Measurements from ENCODE around the gene ZNF74.

ZNF74 gene

DNA sequence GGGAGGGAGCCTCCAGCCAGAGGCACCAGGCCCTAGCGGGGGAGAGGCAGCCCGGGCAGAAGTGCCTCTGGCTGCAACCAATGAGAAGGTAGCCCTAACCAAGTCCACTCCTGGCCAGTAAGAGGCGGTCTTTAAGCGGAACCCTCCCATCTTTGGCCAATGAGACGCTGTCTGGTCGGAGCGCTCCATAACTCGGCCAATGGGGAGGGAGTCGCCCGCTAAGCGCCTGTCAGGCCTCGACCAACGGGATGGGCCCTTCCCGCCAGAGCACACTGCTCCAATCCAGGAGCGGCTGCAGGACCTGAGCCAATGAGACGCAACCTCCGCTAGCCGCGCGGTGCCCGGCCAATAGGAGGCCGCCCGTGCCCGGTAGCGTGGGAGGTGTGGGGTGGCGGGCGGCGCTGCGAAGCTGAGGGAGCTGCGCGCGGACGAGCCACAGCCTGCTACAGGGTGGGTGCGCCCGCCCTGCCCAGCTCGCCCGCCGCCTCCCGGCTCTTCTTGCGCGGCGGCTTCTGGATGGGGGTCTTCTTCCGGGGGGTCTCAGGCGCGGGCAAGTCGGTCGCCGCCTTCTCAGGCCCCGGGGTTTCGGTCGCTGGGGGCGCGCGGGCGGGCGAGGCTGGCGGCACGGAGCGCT lies 31.1 kb downstream of the ZNF74 start:
- Mint-ChIP-seq H3K27me3 (peaks cover 21% of the 10 kb centered on the region), H3K9me3 (no peaks in the 10 kb centered on the region), H3K36me3 (peaks cover 4% of the 10 kb centered on the region), H3K4me3 (peak overlapping the region; percentile 69), H3K27ac (no peak overlapping the region), H3K4me1 (peaks cover 6% of the 10 kb centered on the region)
- DNase-seq (ENCODE audit: low spot score in 2 of 2): no peak
- no peak for ATAC-seq (ENCODE audit: low read depth)

DNA sequence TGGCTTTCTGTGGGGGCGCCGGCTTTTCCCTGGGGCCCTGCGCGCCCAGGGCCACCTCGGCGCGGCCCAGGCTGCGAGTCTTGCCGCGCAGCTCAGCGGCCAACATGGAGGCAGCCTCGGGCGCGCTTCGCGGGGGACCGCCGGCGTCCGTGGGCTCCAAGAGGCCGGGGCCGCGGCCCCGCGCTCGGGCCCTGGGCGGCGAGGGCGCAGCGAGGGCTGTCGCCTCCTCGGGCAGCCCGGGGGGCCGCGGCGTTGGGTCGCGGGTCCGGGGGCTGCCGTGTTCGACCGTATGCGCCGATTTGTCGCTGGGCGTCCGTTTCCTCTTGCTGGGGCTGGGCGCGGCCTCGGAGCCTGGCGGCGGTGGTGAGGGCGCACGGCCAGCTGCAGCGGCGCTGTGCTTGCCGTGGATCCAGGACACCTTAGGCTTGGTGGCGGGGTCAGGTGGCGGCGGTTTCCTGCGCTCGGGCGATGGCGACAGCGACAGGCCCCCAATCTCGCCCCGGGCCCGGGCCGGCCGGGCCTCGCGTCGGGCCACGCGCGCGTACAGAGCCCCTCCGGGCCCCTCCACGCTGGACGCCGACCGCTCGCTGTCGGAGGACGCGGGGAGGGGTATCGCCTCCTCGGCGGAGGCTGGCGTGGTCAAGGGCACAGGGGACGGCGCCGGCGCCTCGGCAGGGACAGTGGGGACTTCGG lies 31.8 kb downstream of the ZNF74 start:
- no peak for ATAC-seq (ENCODE audit: low read depth)
- DNase-seq (ENCODE audit: low spot score in 2 of 2): no peak
- no peaks in the 10 kb centered on the region for H3K9me3 Mint-ChIP-seq
- peaks cover 6% of the 10 kb centered on the region for H3K4me1 Mint-ChIP-seq
- no peak overlapping the region for H3K27ac Mint-ChIP-seq
- peaks cover 21% of the 10 kb centered on the region for H3K27me3 Mint-ChIP-seq
- peaks cover 4% of the 10 kb centered on the region for H3K36me3 Mint-ChIP-seq
- H3K4me3 Mint-ChIP-seq: no peak overlapping the region

DNA sequence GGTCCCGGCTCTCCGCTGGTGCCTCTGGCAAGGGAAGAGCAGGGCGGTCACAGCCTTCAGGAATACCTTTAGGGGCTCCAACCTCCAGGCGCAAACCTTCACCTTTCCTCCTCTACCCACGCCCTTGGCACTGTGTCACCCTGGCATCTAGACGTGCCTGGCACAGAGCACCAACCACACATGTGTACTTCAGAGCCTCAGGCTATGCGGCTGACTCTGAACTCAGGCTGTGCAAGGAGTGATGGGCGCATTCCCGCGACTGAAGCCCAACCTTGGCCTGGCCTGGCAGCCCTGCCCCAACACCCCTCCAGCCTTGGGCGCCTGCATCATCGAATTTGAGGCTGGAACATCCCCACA lies 32.3 kb downstream of the ZNF74 start:
- H3K27ac Mint-ChIP-seq: no peak overlapping the region
- peaks cover 21% of the 10 kb centered on the region for H3K27me3 Mint-ChIP-seq
- ATAC-seq (ENCODE audit: low read depth) (no peak), DNase-seq (ENCODE audit: low spot score in 2 of 2) (no peak)
- no peaks in the 10 kb centered on the region for H3K9me3 Mint-ChIP-seq
- peaks cover 6% of the 10 kb centered on the region for H3K4me1 Mint-ChIP-seq
- H3K36me3 Mint-ChIP-seq: peaks cover 4% of the 10 kb centered on the region
- H3K4me3 Mint-ChIP-seq: no peak overlapping the region

DNA sequence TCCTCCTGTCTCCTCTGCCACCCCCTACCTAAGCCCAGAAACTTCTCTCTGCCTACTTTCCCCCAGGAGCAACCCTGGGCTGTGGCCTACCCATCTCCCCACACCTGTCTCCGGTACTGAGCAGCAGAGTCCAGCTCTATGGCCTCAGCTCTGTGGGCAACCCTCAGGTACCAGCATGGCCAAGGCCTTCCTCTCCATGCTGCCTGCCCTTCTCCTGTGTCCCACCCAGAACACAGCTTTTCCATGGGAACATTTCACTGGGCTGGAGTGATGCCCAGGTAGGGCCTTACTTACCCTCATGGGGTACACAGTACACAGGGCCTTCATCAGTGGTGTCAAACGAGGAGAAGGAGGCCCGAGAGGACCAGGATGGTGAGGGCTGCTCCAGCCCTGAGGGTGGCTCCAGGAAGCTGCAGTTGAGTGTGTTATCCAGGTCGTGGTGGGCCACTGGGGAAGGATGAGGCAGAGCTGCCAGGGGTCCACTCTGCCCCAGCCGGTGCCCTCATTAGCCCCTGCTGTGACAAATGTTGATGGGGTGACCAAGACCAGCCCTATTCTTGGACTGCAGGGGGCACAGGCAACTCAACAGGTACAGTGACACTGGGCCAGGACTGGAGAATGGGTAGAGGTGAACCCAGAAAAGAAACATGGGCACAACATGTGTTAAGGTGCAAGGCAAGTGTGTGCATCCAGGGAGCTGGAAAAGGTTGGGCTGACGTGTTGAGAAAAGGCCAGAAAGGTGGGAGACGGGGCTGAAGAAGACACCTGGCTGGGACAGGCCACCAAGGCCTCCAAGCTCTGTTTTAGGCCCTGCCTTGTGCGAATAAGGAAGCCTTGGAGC lies 33.4 kb downstream of the ZNF74 start:
- peaks cover 4% of the 10 kb centered on the region for H3K36me3 Mint-ChIP-seq
- no peak for DNase-seq (ENCODE audit: low spot score in 2 of 2)
- H3K27me3 Mint-ChIP-seq: peaks cover 26% of the 10 kb centered on the region
- peaks cover 6% of the 10 kb centered on the region for H3K4me1 Mint-ChIP-seq
- peak overlapping the region; percentile 34 for H3K4me3 Mint-ChIP-seq
- no peaks in the 10 kb centered on the region for H3K9me3 Mint-ChIP-seq
- no peak overlapping the region for H3K27ac Mint-ChIP-seq
- no peak for ATAC-seq (ENCODE audit: low read depth)

DNA sequence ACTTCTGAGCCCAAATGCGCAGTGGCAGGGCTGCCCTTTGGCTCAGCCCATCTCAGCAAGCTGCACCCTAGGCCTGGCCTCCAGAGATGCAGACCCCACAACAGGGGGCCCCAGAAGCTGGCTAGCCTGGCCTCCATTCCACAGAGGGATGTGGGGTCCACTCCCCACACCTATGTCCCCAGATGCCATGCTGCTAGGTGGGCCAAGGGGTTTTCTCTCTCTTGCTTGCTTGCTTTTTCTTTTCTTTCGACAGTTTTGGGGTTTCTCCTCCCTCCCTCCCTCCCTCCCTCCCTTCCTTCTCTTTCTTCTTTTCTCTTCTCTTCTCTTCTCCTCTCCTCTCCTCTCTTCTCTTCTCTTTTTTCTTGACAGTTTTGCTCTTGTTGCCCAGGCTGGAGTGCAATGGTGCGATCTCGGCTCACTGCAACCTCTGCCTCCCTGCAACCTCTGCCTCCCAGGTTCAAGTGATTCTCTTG lies 34.0 kb downstream of the ZNF74 start:
- no peak overlapping the region for H3K27ac Mint-ChIP-seq

DNA sequence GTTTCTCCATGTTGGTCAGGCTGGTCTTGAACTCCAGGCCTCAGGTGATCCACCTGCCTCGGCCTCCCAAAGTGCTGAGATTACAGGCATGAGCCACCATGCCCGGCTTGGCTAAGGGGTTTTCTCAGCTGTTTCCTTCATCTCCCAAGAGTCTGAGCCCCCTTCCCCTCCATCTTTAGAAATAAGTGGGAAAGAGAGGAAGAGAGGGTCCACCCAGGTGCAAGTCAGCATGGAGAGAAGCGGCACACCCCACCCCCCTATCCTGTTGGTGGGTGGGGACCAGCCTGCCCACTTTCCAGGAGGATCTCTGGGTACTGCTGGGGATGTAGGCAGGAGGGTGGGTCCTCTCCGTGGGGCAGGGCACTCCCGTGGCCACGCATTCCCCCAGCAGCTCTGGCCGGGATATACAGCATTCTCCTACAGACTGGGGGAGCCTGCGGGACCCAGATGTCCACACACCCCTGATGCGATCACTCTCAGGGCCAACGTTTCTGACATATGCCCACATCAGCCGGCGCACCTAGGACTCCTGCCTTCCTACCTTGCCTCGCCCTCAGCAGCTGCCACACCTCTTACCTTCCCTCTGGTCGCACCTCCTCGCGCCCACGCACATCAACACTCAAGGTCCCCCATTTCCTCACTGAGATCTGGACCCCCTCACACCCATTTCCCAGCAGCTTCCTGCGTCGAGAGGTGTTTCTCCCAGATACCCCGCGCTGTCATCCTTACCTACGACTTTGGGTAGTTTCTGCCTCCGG lies 34.7 kb downstream of the ZNF74 start:
- ATAC-seq (ENCODE audit: low read depth): no peak
- Mint-ChIP-seq H3K27me3 (peaks cover 22% of the 10 kb centered on the region), H3K9me3 (no peaks in the 10 kb centered on the region)

More for the DNA sequence above, 34.0 kb downstream of the ZNF74 start:
- peaks cover 4% of the 10 kb centered on the region for H3K36me3 Mint-ChIP-seq
- no peaks in the 10 kb centered on the region for H3K9me3 Mint-ChIP-seq
- no peak for DNase-seq (ENCODE audit: low spot score in 2 of 2)
- no peak overlapping the region for H3K4me3 Mint-ChIP-seq
- peaks cover 6% of the 10 kb centered on the region for H3K4me1 Mint-ChIP-seq
- peaks cover 26% of the 10 kb centered on the region for H3K27me3 Mint-ChIP-seq
- no peak for ATAC-seq (ENCODE audit: low read depth)

DNA sequence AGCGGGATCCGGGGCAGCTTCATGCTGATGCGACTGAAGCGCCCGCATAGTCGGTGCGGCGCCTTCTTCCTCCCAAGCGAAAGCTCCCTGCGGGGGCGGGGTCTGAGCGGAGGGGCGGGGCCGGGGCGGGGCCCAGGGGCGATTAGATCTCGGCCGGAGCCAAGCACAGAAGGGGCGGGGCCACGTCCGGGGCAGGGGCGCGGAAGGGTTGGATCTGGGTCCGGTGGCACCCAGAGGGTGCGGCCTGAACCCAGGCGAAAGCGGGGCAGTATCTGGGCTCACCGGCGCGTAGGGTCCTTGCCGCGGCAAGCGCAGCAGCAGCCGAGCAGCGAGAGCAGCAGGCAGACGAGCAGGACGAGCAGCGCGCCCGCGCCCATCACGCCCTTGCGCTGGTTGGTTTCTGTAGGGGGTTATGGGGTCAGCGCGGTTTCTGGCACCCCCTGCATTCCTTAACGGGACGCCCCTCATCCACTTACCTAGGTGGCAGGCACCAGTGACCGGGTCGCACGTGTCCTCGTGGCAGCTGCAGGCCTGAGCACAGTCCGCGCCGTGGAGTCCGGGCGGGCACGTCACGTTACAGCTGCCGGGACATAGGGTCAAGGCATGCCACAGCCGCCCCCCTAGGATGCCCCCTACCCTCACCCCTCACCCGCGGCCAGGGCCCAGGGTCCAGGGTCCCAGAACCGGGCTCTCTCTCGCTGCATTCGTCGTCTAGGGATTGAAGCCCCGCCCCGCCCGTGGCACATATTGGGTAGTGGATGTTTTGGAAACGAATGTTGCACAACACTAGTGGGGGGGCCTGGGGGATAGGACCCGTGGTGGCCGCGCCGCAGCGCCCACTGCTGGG lies 35.5 kb downstream of the ZNF74 start:
- Mint-ChIP-seq H3K4me1 (peaks cover 6% of the 10 kb centered on the region), H3K27me3 (peaks cover 22% of the 10 kb centered on the region), H3K36me3 (peaks cover 2% of the 10 kb centered on the region), H3K4me3 (peak overlapping the region; percentile 92), H3K9me3 (no peaks in the 10 kb centered on the region), H3K27ac (no peak overlapping the region)
- DNase-seq (ENCODE audit: low spot score in 2 of 2) (peak; percentile 64 to 76), ATAC-seq (ENCODE audit: low read depth) (peak; percentile 72)

More for the DNA sequence above, 34.7 kb downstream of the ZNF74 start:
- Mint-ChIP-seq H3K4me3 (peak overlapping the region; percentile 92), H3K4me1 (peaks cover 6% of the 10 kb centered on the region), H3K36me3 (peaks cover 2% of the 10 kb centered on the region), H3K27ac (no peak overlapping the region)
- DNase-seq (ENCODE audit: low spot score in 2 of 2): no peak

DNA sequence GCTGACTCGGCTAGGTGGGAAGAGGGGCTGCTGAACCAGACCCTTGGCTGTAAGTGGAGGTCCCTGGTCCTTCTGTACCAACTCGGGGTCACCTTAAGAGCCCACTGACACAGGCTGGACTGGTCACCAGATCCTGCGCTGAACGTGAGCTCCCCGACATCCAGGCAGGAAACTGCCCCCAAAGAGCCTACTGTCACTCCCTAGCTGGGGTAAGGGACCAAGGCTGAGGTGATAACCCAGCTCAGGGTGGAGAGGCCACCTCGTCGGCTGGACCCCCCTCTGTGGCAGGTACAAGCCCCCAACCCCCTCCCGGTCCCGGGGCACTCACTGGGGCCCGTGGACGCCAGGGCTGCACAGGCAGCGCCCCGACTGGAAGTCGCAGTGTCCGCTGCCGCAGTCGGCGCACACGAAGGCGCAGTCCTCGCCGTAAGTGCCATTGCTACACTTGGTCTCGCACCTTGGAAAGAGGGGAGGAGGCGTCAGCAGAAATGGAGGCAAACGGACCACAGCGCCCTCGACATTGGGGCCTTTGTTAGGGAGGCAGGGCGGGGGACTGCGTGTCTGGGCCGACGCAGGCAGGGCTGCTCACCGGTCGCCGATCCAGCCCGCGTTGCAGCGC lies 36.3 kb downstream of the ZNF74 start:
- Mint-ChIP-seq H3K4me1 (peaks cover 8% of the 10 kb centered on the region), H3K27ac (no peak overlapping the region), H3K27me3 (peaks cover 26% of the 10 kb centered on the region), H3K9me3 (no peaks in the 10 kb centered on the region), H3K4me3 (peak overlapping the region; percentile 92), H3K36me3 (peaks cover 2% of the 10 kb centered on the region)
- ATAC-seq (ENCODE audit: low read depth) (no peak), DNase-seq (ENCODE audit: low spot score in 2 of 2) (no peak)

DNA sequence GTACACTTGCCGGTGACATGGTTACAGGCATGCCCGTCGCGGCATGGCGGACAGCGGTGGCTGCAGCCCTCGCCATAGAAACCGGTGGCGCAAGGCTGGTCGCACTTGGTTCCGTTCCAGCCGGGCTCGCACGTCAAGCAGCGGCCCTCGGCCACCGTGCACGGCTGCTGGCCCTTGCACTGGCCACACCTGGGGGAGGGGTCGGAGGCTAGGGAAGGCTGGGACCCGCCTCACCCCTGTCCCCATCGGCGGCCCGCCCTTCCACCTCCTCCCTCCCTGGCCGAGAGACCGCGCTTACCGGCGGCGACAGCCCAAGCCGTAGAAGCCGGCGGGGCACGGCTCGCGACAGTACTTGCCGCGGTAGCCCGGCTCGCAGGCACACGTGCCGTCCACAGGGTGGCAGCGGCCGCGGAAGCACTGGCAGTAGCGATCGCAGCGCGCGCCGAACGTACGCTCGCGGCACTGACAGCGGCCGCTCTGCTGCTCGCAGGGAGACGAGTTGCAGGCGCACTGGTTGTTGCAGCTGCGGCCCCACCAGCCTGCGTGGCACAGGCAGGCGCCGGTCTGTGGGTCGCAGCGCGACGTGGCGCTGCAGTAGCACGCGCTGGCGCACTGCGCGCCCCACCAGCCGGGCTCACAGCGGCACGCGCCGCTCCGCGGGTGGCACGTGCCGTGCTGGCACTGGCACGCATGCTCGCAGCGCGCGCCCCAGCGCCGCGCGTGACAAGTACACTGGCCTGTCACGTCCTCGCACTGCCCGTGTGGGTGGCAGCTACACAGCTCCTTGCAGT lies 37.0 kb downstream of the ZNF74 start:
- H3K27ac Mint-ChIP-seq: no peak overlapping the region

DNA sequence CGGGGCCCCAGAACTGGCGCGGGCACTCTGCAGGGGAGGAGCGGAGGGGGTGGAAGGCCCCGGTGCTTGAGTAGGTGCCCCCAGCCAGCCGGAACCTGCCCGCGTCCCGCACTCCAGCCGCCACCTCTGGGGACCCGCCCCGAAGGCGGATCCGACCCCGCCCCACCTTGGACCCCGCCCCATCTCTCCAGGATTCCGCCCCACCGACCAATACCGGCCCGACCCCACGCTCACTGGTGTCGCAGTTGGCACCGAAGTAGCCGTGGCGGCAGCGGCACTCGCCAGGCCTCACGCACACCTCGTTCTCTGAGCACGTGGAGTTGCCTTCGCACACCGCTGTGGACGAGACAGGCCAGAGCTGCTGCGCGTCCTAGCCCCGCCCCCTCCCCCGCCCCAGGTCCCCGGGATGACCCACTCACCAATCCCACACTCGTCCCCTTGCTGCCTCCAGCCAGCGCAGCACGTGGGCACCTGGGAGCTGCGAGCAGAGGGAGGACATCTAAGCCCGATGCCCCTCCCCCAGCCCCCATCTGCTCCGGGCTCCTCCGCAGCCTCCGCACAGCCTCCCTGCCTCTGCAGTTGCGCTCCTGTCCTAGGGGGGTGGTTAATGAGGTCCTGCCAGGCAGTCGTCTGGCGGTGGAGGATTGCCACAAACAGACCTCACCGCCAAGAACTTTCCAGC lies 37.7 kb downstream of the ZNF74 start:
- peak overlapping the region; percentile 66 for H3K4me3 Mint-ChIP-seq
- peaks cover 2% of the 10 kb centered on the region for H3K36me3 Mint-ChIP-seq
- peaks cover 14% of the 10 kb centered on the region for H3K4me1 Mint-ChIP-seq
- ATAC-seq (ENCODE audit: low read depth): no peak
- DNase-seq (ENCODE audit: low spot score in 2 of 2): no peak
- no peak overlapping the region for H3K27ac Mint-ChIP-seq
- H3K9me3 Mint-ChIP-seq: no peaks in the 10 kb centered on the region
- peaks cover 34% of the 10 kb centered on the region for H3K27me3 Mint-ChIP-seq

More for the DNA sequence above, 37.0 kb downstream of the ZNF74 start:
- peaks cover 2% of the 10 kb centered on the region for H3K36me3 Mint-ChIP-seq
- H3K4me1 Mint-ChIP-seq: peaks cover 13% of the 10 kb centered on the region
- peaks cover 32% of the 10 kb centered on the region for H3K27me3 Mint-ChIP-seq
- ATAC-seq (ENCODE audit: low read depth): peak; percentile 72
- peak; percentile 52 to 65 for DNase-seq (ENCODE audit: low spot score in 2 of 2)
- no peaks in the 10 kb centered on the region for H3K9me3 Mint-ChIP-seq
- H3K4me3 Mint-ChIP-seq: peak overlapping the region; percentile 92

DNA sequence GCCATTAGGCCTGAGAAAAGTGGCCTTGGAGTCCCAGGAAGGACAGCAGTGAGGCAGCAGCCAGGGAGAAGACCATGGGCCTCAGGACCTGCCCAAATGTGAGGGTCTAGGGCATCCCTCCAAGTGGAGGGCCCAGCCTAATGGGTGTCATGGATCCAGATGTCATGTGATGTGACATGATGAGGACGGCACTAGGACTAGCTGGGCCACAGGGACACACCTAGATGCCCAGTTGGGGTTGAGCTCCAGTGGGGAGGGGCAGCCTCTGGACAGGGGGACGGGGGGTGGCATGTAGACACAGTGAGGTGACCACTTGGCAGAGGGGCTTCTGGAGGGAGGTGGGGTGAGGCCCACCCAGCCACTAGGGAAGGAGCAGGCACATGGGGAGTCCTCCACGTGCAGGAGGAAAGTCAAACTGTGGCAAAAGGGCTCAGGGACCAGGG lies 38.3 kb downstream of the ZNF74 start:
- no peaks in the 10 kb centered on the region for H3K9me3 Mint-ChIP-seq
- DNase-seq (ENCODE audit: low spot score in 2 of 2): no peak
- no peak overlapping the region for H3K27ac Mint-ChIP-seq
- ATAC-seq (ENCODE audit: low read depth): no peak
- H3K36me3 Mint-ChIP-seq: peaks cover 2% of the 10 kb centered on the region
- peaks cover 20% of the 10 kb centered on the region for H3K4me1 Mint-ChIP-seq
- H3K4me3 Mint-ChIP-seq: peak overlapping the region; percentile 66
- H3K27me3 Mint-ChIP-seq: peaks cover 35% of the 10 kb centered on the region

Data from memory B cell (primary cell).